Frontal cortex (tissue), 4 donors: ENCODE data around the gene UNC5CL. TPM values are rescaled to one million over a fixed set of nuclear protein-coding genes. Genes with fewer than 3 reads are reported as not detected.

Experiments
- DNase-seq, 2 donors: peaks; one replicate each; pipeline ENCODE4 v3.0.0; 2012; ENCODE audit warnings: low spot score in 2 of 2
- FAIRE-seq: peaks from 2 replicates; lab custom pipeline; 2012; peaks lifted over from hg19 to GRCh38; lab: Jason Lieb, UNC
- total RNA-seq: library from RNA; depleted of rRNA; stranded (reverse); fragments of >200 nt; gene quantifications from one replicate; pipeline ENCODE4 v1.2.3, GENCODE V29; 2014
- donor health status: control.
- donor health status: control.
- donor health status: control.

UNC5CL gene
- total RNA-seq, 1 donor from 2014 or later, result under 0.01 TPM

DNA sequence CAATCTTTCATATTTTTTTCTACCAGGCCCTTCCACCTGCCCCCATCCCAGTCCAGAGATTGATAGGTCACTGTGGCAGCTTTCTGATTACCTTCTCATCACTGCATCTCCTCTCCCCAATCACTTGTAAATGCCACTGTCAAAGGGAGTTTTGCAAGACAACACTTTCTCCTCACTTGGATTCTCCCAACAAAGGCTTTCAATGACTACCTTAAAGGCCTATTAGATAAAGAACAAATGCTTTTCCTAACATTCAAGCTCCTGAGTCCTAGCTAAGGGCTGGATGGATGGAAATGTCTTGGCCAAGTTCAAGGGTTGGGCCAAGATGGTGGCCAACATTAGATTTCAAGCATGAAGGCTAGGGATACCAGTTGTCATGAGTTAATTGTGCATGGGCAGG, 55.3 kb downstream of the UNC5CL start:
- DNase-seq (no peak), FAIRE-seq (no peak)

- no peak for FAIRE-seq
- no peak for DNase-seq
These were observed 56.1 kb downstream of the UNC5CL start for GRCh38 chr6:40982917-40983316.

DNA sequence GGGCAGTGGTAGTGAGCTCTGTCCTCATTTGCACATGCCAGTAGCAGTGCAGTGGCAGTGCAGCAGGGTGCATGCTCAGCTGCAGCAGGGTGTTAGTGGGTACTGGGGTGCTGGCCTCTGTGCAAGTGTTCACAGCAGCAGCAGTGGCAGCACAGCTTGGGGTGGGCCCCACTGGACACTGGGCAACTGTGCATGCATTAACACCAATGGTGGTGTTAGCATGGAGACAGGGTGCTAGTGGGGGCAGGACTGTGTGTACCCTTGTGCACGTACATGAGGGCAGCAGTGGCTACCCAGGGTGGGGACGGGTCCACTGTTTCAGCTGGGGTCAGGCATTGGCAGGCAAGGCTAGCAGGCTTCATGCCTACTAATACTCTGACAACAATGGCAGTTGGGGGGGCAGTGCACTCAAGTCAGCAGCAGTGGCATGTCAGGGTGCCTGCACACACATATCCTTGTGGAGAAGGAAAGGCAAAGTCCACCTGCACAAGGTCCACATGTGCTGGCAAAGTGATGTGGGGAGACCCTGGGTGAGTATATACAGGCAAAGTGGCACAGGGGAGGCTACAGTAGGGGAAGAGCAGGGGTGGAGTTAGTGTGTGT, 60.2 kb downstream of the UNC5CL start:
- DNase-seq (no peak), FAIRE-seq (no peak)

- FAIRE-seq, result no peak
- no peak for DNase-seq
These were observed 61.3 kb downstream of the UNC5CL start for GRCh38 chr6:40977695-40978094.

- no peak for FAIRE-seq
- DNase-seq, result no peak
These were observed 61.9 kb downstream of the UNC5CL start for GRCh38 chr6:40977085-40977484.

Other genes starting within 250 kb of the UNC5CL start
- gene TSPO2, start 3.2 kb upstream of the UNC5CL start, total RNA-seq, result 0.82 TPM
- gene APOBEC2, start 14.0 kb upstream of the UNC5CL start, total RNA-seq, result not detected
- gene OARD1, start 33.1 kb upstream of the UNC5CL start, total RNA-seq, result 6.9 TPM
- gene NFYA, start 33.8 kb upstream of the UNC5CL start, total RNA-seq, result 34.6 TPM
- gene TREML1, start 115.1 kb upstream of the UNC5CL start, total RNA-seq, result 0.41 TPM
- gene TREM2, start 123.9 kb upstream of the UNC5CL start, total RNA-seq, result 4.9 TPM
- under 0.01 TPM for gene TREML2, start 161.9 kb upstream of the UNC5CL start, total RNA-seq
- not detected for gene TREML4, start 189.1 kb upstream of the UNC5CL start, total RNA-seq
- gene TREM1, start 247.5 kb upstream of the UNC5CL start, total RNA-seq, result not detected